Left ventricle myocardium superior (tissue), 1 donor: ENCODE results near the gene PTGIS. TPM values are rescaled to one million over a fixed set of nuclear protein-coding genes. Genes with fewer than 3 reads are reported as not detected.

Experiments
- ATAC-seq: fragments of 200-7000 bp; cut with Tn5 transposase; one replicate; pipeline ENCODE4 v1.9.1; 2020; ENCODE audit warnings: mild to moderate bottlenecking, moderate library complexity
- DNase-seq: peaks from one replicate; pipeline ENCODE4 v3.0.0-alpha.2; 2020
- intact Hi-C: fragments of 100-400 bp; cut with micrococcal nuclease; formaldehyde crosslinking; loops from one replicate; pipeline ENCODE4 v1.11.0; 2022
- total RNA-seq: library from RNA; stranded (reverse); fragmentation: NEBNext Ultra II Directional; extraction: Animal tissue kit (Norgen Biotek cat#: 25700); gene quantifications from one replicate; pipeline ENCODE4 v1.2.1, GENCODE V29; 2021
- donor health status: DM: no; HTN: yes; CAD: no; lungs with severe emphysema.

PTGIS gene
- total RNA-seq, 1 donor from 2014 or later = 24.0 TPM

- DNase-seq (no peak), ATAC-seq (no peak)
- intact Hi-C loops = no loop called here
These were observed 33.4 kb upstream of the PTGIS start for GRCh38 chr20:49601153-49601924.

GRCh38 chr20:49599746-49600113 lies 31.8 kb upstream of the PTGIS start:
- intact Hi-C loops = no loop called here
- DNase-seq (no peak), ATAC-seq (no peak)

- intact Hi-C loops = no loop called here
- ATAC-seq (no peak), DNase-seq (no peak)
These were observed 30.0 kb upstream of the PTGIS start for GRCh38 chr20:49597825-49598395.

GRCh38 chr20:49595811-49596561 lies 28.0 kb upstream of the PTGIS start:
- ATAC-seq (no peak), DNase-seq (no peak)
- intact Hi-C loops = no loop called here

GRCh38 chr20:49595346-49595745 lies 27.4 kb upstream of the PTGIS start:
- no peak for ATAC-seq
- intact Hi-C loops = no loop called here
- no peak for DNase-seq

- intact Hi-C loops = no loop called here
- DNase-seq (no peak), ATAC-seq (no peak)
These were observed 27.0 kb upstream of the PTGIS start for GRCh38 chr20:49594931-49595315.

GRCh38 chr20:49594143-49594930 lies 26.4 kb upstream of the PTGIS start:
- intact Hi-C loops = no loop called here
- ATAC-seq (peak; percentile 88), DNase-seq (peak; percentile 79)

GRCh38 chr20:49593466-49594142 lies 25.7 kb upstream of the PTGIS start:
- intact Hi-C loops = no loop called here
- DNase-seq = no peak
- no peak for ATAC-seq

- no peak for ATAC-seq
- DNase-seq = no peak
- intact Hi-C loops = no loop called here
These were observed 24.2 kb upstream of the PTGIS start for GRCh38 chr20:49592120-49592519.

GRCh38 chr20:49591217-49591865 lies 23.4 kb upstream of the PTGIS start:
- intact Hi-C loops = no loop called here
- ATAC-seq (peak; percentile 62), DNase-seq (no peak)

- no peak for ATAC-seq
- no peak for DNase-seq
- intact Hi-C loops = no loop called here
These were observed 22.5 kb upstream of the PTGIS start for GRCh38 chr20:49590163-49591017.

- ATAC-seq (no peak), DNase-seq (no peak)
- intact Hi-C loops = no loop called here
These were observed 21.8 kb upstream of the PTGIS start for GRCh38 chr20:49589747-49590146.

GRCh38 chr20:49587111-49587570 lies 19.2 kb upstream of the PTGIS start:
- DNase-seq (no peak), ATAC-seq (peak; percentile 2)
- intact Hi-C loops = no loop called here

- no peak for ATAC-seq
- intact Hi-C loops = no loop called here
- no peak for DNase-seq
These were observed 17.8 kb upstream of the PTGIS start for GRCh38 chr20:49585585-49586245.

- ATAC-seq = peak; percentile 23
These were observed 16.8 kb upstream of the PTGIS start for GRCh38 chr20:49584418-49585382.

More at GRCh38 chr20:49584418-49585382, 16.8 kb upstream of the PTGIS start:
- DNase-seq = peak; percentile 52
- intact Hi-C loops = no loop called here
